Measurements from ENCODE around the gene PDE10A. TPM values are rescaled to one million over a fixed set of nuclear protein-coding genes. Genes with fewer than 3 reads are reported as not detected.

The PDE10A gene
- total and polyA plus RNA-seq, 2 of the 8 experiments (the other 6 are each of a cell fraction or from before 2014, with no cell fraction given): 1.1 to 2.4 TPM

DNA sequence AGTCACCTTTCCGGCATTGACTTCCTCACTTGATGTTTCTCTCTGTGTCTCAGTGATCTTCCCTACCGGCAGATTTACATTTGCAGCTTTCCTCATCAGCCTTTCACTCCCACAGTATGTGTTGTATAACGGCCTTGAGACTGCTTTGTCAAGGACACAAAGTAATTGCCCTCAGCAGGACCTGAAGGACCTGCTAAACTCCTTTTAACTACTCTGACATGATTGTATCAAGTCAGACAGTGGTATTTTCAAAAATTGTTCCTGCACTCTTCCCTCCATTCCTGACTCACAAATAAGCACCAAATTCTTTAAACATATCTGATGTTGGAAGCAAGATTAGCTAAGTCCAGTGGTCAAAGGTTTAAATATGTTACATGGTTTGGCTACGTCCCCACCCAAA is 62.4 kb downstream of the PDE10A start:
- H4K91ac ChIP-seq (replicated peaks; ENCODE audit: insufficient read length, low read length): no peak overlapping the region
- H2BK20ac ChIP-seq (ENCODE audit: low read length): 0 out of 2 replicates have a peak overlapping the region, but pooled peaks have one; percentile 15
- H3K23ac ChIP-seq (ENCODE audit: insufficient read length): no peak overlapping the region
- H2BK12ac ChIP-seq (ENCODE audit: low read depth, low read length): peak overlapping the region; percentile 23; the same call in 1 of the 2 replicates
- no peak overlapping the region for H3K14ac ChIP-seq (ENCODE audit: insufficient read length)
- H4K20me1 ChIP-seq (replicated peaks in 1 of 2; ENCODE audit: control insufficient read depth in 1 of 2, insufficient read depth in 2 of 2, low read length in 2 of 2): no peaks in the 10 kb centered on the region
- H3K79me2 ChIP-seq (ENCODE audit: control insufficient read depth in 1 of 2, insufficient read depth in 2 of 2, low read length in 2 of 2): no peaks in the 10 kb centered on the region
- H3K4me2 ChIP-seq (ENCODE audit: insufficient read depth in 1 of 2, low read depth in 2 of 2, low read length in 2 of 2): peak overlapping the region in 1 of 2 experiments; percentile 34; a peak in 2 of 4 replicates
- H3K23me2 ChIP-seq (ENCODE audit: low read depth, low read length): no peaks in the 10 kb centered on the region
- peaks cover 2 to 12% (median 7%) of the 10 kb centered on the region in 4 experiments; a peak in 6 of 7 replicates for H3K4me1 ChIP-seq (replicated peaks in 1 of 4; ENCODE audit: control insufficient read depth in 3 of 4, insufficient read depth in 4 of 4, low read length in 3 of 4)
- no peak overlapping the region for H3K4ac ChIP-seq (replicated peaks; ENCODE audit: insufficient read length, low read depth, low read length)
- H2BK15ac ChIP-seq (ENCODE audit: low read length): peak overlapping the region; percentile 53; the same call in 1 of the 2 replicates
- FAIRE-seq (no peak), DNase-seq (ENCODE audit: low read depth in 1 of 2, low spot score in 2 of 2) (no peak)
- ChIA-PET CTCF (ENCODE audit: partially characterized antibody) (no interaction called here), POLR2A (ENCODE audit: partially characterized antibody) (no interaction called here)
- H2AFZ ChIP-seq (ENCODE audit: low read length): no peak overlapping the region
- H3K36me3 ChIP-seq (ENCODE audit: control insufficient read depth in 2 of 4, insufficient read depth in 4 of 4, low read length in 3 of 4): no peaks in the 10 kb centered on the region
- H2AK5ac ChIP-seq (ENCODE audit: low read depth, low read length): no peak overlapping the region
- H3K4me3 ChIP-seq (ENCODE audit: extremely low read depth in 1 of 4, insufficient read depth in 2 of 4, low read depth in 3 of 4, low read length in 4 of 4): no peak overlapping the region
- no peak overlapping the region for H3K18ac ChIP-seq (ENCODE audit: extremely low read depth, low read length)
- no peak overlapping the region for H2BK120ac ChIP-seq (replicated peaks; ENCODE audit: low read depth, low read length)
- H3K9ac ChIP-seq (replicated peaks in 1 of 4; ENCODE audit: extremely low read depth in 1 of 4, low read depth in 3 of 4, low read length in 3 of 4): no peak overlapping the region
- H4K8ac ChIP-seq (ENCODE audit: extremely low read depth, insufficient read depth, low read length): no peak overlapping the region
- 84% methylated on average over 4 of the region's 4 CpGs; no CpG with 5 or more reads in 1 of the 2 experiments for WGBS, 2 experiments (ENCODE audit: extremely low coverage in 1 of 2, insufficient coverage in 1 of 2, insufficient read length in 1 of 2, insufficient replicate concordance in 2 of 2, low coverage in 1 of 2, low lambda C conversion rate in 2 of 2, missing lambda C conversion rate in 1 of 2)
- no peak overlapping the region for H4K5ac ChIP-seq (ENCODE audit: insufficient read length, low read depth, low read length)
- H3K9me3 ChIP-seq (ENCODE audit: insufficient read depth in 2 of 2, low read depth in 1 of 2, low read length in 1 of 2): no peaks in the 10 kb centered on the region; a peak in 2 of 4 replicates
- H3K79me1 ChIP-seq (ENCODE audit: low read depth, low read length): no peaks in the 10 kb centered on the region
- H3K27me3 ChIP-seq (replicated peaks in 1 of 4; ENCODE audit: control insufficient read depth in 3 of 4, extremely low read depth in 1 of 4, insufficient read depth in 3 of 4, low read length in 3 of 4): no peaks in the 10 kb centered on the region
- no peak overlapping the region; the same call in 1 of the 2 replicates for H2BK5ac ChIP-seq (ENCODE audit: low read depth, low read length)
- H3K27ac ChIP-seq (ENCODE audit: low read depth, low read length): no peak overlapping the region
- no peak overlapping the region for H3K56ac ChIP-seq (replicated peaks; ENCODE audit: insufficient read length, low read depth, low read length)
- TF ChIP-seq CTBP2 (IDR thresholded peaks at IDR 0.05; ENCODE audit: borderline replicate concordance, insufficient read depth, insufficient read length, low read length) (no peak), FOSL1 (IDR thresholded peaks at IDR 0.05; ENCODE audit: insufficient read depth, low read depth, low read length) (no peak), TCF12 (IDR thresholded peaks at IDR 0.05; ENCODE audit: low read depth, low read length) (no peak), ZNF274 (IDR thresholded peaks at IDR 0.05; ENCODE audit: borderline replicate concordance, extremely low read depth, low read length) (no peak), CEBPB (IDR thresholded peaks at IDR 0.05; ENCODE audit: low read depth, low read length) (no peak), SIN3A (conservative IDR thresholded peaks at IDR 0.05 in 1 of 2, IDR thresholded peaks at IDR 0.05 in 1 of 2; ENCODE audit: low read depth in 1 of 2, low read length in 2 of 2) (no peak), EZH2 (IDR thresholded peaks at IDR 0.05; ENCODE audit: low read depth, low read length, severe bottlenecking) (no peak), RAD21 (IDR thresholded peaks at IDR 0.05 in 1 of 2, conservative IDR thresholded peaks at IDR 0.05 in 1 of 2; ENCODE audit: low read depth in 2 of 2, low read length in 2 of 2) (no peak), CBX8 (IDR thresholded peaks at IDR 0.05; ENCODE audit: borderline replicate concordance, low read depth, low read length) (no peak), RNF2 (IDR thresholded peaks at IDR 0.05; ENCODE audit: borderline replicate concordance, low read depth, low read length, missing control alignments, poor library complexity, severe bottlenecking) (no peak), BACH1 (IDR thresholded peaks at IDR 0.05; ENCODE audit: low read length) (no peak)
- TF ChIP-seq, protein P1, sequence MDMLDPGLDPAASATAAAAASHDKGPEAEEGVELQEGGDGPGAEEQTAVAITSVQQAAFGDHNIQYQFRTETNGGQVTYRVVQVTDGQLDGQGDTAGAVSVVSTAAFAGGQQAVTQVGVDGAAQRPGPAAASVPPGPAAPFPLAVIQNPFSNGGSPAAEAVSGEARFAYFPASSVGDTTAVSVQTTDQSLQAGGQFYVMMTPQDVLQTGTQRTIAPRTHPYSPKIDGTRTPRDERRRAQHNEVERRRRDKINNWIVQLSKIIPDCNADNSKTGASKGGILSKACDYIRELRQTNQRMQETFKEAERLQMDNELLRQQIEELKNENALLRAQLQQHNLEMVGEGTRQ (IDR thresholded peaks at IDR 0.05; ENCODE audit: low read length): no peak
